NCI-H128 (cell line): ENCODE data around the gene FURIN.
"Not testable (repeated sequence)": the region's sequence is repeated elsewhere in the genome, so short reads cannot be mapped to it uniquely, and the experiment has no call there.

Experiments
- DNase-seq: peaks from one replicate; lab custom pipeline; 2025; ENCODE audit not compliant: unreplicated experiment; lab: John Stamatoyannopoulos, UW

FURIN gene

DNA sequence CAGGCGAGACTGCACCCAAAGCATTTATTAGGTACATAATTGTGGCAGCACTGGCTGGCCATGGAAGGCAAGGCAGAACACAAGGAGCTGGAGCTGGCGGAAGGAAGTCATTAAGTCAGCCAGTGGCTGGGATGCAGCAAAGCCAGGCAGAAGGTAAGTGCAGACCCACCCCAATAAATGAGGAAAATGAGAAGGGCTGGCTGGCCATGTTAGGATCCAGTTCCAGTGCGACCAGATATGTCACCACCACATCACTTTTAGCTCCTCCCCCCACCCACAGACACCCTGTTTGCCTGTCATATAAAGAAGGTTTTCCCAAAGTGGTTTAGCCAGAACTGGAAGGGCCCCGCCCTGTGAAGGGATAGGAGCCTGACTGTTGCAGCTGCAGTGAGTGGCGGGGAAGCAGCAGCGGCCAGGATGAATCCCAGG lies at the start of gene FURIN:
Gene FURIN (plus strand): TSS at position 328 of the 429 bp plus-strand sequence. CDS start 7,153 bp downstream, outside the sequence.
- DNase-seq: no peak

DNA sequence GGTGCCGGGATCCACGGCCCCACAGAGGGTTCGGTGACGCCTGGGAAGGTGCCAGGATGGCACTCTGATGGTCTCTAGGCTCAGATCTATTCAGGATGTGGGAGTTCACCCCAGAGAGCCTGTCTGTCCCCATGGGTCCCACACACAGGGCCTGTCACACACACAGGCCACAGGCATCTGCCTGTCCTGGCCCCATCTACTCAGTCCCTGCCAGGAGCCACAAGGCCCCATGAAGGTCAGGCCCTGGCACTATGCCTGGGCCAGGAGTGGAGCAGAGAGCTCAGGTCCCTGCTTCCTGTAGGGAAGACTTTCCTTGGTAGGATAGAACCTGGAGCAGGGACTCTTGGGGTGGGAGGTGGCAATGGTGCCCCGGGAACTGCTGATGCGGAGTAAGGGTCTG lies 49.0 kb upstream of the FURIN start:
- DNase-seq: no peak

DNA sequence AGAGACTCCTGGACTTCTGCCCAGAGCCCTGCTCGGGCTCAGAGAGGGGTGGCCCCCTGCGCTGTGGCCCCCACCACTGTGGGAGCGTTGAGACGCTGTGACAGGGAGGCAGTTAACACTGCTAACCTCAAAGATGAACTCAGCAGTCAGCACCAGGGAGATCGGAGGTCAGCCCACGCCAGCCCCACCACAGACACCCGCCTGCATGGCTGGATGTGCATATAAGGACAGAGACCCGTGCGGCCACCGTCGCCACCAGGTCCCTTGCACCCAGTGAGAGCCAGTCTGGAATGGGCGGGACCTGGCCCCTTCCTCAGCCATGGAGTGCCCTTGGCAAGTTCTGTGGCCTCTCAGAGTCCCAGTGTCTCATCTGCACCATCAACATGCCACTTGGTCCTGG lies 48.5 kb upstream of the FURIN start:
- no peak for DNase-seq

DNA sequence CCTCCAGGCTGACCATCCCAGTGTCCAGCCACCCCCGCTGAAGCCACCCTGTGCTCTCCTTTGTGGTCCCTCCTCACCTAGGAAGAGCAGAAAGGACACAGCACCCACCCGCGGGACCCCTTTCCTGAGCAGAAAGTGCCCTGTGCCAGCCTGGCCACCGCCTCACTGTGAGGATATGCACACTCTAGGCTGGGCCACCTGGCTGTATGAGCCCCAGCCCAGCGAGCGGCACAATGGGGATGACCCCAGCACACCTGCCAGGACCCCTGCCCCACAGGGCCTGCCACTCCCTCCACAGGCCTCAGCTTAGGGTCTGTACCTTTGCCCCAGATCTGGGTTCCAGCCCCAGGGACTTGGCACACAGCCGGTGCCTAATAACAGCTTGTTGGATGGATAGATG lies 47.9 kb upstream of the FURIN start:
- DNase-seq: no peak

DNA sequence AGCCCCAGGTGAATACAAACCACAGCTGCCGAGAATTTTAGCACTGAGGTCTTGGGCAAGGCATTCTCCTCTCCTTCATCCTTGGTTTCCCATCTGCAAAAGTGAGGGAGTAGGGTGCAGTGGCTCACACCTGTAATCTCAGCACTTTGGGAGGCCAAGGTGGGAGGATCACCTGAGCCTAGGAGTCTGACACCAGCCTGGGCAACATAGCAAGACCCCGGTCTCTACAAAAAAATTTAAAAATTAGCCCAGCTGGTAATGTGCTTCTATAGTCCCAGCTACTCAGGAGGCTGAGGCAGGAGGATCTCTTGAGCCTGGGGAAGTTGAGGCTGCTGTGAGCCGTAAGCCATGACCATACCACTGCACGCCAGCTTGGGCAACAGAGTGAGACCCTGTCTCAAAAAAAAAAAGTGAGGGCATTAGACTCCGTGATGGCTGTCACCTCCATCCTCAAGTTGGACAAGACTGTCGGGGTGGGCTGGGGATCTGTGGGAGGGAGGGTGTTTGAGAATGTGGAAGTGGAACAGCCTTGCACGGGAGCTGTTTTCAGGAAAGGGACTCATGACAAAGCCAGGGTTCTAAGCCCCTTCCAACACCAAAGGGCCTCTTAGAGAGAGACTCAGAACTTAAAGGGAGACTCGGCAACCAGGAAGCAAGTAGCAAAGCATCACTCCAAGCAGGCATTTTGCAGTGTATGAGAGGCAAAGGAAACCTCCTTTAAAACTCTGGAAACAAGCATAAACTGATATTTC lies 46.0 kb upstream of the FURIN start:
- DNase-seq: no peak

DNA sequence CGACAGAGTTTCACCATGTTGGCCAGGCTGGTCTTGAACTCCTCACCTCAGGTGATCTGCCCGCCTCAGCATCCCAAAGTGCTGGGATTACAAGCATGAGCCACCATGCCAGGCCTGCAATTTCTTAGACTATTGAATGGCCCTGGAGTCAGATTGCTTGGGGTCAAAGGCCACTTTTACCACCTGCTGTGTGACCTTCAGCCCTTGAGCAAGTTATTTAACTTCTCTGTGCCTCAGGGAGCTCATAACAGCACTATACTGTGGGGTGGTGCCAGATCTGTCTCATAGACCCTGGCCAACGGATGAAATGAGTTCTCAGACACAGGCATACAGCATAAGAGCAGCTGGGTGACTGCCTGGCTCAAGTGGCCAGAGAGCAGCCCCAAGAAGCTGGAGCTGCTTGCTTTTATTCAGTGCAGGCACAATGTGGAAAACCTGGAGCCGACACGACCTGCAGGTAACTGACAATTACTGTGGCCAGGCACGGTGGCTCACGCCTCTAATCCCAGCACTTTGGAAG lies 44.9 kb upstream of the FURIN start:
- DNase-seq: no peak

DNA sequence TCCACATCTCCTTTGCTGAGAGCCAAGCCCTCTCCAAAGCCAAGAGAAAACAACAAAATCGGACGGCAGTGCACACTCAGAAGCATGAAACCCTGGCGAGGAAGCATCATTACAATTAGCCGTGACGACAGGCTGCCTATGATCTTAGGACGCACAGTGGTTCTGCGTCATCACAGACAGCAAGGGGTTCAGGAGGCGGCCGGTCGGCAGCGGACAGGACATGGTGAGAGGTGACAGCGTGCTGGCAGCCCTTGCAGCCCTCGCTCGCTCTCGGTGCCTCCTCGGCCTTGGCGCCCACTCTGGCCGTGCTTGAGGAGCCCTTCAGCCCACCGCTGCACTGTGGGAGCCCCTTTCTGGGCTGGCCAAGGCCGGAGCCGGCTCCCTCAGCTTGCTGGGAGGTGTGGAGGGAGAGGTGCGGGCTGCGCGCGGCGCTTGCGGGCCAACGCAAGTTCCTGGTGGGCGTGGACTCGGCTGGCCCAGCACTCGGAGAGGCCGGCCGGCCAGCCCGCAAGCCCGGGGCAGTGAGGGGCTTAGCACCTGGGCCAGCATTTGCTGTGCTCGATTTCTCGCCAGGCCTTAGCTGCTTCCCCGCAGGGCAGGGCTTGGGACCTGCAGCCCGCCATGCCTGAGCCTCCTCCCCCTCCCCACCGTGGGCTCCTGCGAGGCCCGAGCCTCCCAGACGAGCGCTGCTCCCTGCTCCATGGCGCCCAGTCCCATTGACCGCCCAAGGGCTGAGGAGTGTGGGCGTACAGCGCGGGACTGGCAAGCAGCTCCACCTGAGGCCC lies 43.1 kb upstream of the FURIN start:
- not testable (repeated sequence) for DNase-seq

DNA sequence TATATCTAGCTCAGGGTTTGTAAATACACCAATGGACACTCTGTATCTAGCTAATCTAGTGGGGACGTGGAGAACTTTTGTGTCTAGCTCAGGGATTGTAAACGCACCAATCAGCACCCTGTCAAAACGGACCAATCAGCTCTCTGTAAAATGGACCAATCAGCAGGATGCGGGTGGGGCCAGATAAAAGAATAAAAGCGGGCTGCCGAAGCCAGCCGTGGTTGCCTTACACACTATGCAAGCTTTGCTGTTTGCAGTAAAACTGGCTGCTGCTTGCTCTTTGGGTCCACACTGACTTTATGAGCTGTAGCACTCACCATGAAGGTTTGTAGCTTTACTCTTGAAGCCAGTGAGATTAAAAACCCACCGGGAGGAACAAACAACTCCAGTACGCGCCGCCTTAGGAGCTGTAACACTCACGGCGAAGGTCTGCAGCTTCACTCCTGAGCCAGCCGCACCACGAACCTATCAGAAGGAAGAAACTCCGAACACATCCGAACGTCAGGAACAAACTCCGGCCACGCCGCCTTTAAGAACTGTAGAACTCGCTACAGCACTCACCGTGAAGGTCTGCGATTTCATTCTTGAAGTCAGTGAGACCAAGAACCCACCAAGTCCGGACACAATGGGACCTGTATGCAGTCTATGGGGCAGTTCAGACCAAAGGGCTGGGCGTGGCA lies 42.0 kb upstream of the FURIN start:
- not testable (repeated sequence) for DNase-seq

DNA sequence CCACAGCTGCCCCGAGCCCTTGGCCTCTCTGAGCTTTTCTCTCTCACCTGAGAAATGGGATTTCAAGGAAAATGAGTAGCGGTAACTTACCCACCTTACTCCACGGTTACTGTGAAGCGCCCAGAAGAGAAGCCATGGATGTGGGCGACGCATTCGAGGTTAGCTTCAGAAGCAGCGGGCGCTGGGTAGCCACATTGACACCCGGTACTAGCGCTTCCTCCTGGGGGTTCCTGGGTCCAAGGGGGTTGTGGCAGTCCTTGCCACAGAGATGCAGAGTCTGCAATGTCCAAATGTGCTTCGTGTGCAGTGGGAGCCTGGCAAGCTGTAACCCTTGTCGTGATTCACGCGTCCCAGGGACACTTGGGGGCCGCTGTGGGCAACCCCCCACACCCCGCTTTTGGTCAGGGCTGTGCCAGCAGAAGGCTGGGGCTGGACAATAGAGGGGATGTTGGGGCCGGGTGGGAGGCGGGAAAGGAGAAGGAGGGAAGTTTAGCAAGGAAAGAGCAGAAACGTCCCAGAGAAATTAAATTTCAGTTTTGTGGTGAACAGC lies 41.4 kb upstream of the FURIN start:
- no peak for DNase-seq

DNA sequence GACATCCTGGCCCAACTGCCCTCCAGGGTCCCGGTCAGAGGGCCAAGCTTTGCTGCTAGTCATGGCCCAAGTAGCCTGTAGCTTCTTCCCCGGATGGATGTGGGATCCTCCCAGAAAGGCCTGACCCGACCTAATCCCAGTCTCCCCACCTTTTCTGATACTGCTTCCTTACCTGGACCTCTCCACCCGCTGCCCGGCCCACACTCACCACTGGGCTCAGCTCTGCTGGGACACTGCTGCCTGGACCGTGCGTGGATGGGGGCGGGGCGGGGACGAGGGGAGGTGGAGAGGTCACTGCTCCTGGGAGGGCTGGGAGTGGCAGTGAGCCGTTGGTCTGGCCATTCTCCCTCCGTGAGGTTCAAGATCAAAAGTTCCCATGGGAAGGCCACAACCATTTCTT lies 40.3 kb upstream of the FURIN start:
- no peak for DNase-seq

DNA sequence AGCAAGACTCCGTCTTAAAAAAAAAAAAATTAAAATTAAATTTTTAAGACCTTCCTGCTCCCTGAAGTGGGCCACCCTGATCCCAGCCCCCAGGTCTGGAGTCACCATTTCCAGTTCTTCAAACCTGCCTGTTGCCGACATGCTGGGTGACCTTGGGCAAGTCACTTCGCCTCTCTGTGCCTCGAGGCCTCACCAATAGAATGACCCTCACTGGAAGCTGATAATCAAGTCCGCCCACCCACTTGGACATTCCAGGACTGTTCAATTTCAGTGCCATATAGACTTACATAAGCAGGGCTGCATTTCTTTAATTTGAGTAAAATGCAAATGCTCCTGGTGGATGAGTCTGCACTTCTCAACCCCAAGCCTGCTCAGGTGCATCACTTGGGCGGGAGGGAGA lies 39.3 kb upstream of the FURIN start:
- DNase-seq: no peak

DNA sequence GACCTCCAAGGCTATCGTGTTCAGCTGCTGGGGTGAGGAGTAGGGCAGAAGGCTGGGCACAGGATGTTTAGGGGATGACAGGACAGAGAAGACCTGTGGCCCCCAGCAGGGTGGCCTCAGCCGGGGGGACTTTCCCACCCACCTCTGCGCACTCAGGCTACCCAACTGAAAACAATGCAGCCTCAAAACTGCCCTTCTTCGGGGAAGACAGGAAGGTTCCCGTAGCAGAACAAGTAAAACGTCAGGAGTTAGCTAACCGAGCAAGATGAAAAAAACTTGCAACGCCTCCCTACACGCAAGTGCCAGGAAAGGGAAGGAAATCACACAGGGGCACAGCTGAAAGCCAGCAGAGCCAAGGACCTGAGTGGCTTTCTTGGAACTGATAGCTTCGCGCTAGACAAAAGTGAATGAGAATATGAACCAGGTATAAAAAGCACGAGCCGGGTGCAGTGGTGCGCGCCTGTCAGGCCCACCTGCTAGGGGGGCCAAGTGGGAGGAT lies 38.4 kb upstream of the FURIN start:
- no peak for DNase-seq

DNA sequence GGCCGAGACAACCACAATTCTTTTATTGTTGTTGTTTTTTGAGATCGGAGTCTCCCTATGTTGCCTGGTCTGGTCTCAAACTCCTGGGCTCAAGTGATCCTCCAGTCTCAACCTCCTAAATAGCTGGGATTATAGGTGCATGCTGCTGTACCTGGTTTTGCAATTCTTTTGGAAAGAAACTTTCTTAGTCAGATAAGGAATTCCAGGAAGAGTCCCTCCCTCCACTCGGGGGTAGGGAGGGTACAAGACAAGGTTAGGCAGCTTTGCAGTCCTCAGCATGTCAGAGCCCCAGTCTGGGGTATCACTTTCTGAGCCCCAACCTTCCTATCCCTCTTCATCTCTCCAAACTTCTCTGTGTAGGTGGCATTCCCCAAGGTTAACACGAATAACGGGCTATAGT lies 33.8 kb upstream of the FURIN start:
- DNase-seq: no peak

DNA sequence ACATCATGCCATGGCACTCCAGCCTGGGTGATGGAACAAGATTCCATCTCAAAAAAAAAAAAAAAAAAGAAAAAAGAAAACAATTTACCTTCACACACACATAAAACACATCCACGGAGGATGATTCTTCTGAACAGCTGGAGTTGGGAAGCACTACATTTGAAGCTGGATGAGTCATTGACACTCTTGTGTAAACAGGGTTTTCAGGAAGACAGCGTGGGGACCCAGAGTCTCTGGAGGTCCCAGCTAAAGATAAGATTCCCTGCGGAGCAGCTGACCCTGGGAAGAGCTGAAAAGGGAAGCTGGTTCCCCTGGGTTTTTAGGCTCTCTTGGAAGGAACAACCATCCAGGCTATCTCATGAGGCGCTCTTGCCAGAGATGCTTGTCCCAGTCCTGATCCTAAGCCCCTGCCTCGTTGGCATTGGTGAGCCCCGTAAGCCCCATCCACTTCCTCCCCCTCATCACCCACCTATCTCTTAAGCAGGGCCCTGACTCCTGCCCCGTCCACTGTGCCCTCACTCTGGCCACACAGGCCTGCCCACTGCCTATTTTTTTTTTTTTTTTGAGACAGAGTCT lies 32.0 kb upstream of the FURIN start:
- no peak for DNase-seq

DNA sequence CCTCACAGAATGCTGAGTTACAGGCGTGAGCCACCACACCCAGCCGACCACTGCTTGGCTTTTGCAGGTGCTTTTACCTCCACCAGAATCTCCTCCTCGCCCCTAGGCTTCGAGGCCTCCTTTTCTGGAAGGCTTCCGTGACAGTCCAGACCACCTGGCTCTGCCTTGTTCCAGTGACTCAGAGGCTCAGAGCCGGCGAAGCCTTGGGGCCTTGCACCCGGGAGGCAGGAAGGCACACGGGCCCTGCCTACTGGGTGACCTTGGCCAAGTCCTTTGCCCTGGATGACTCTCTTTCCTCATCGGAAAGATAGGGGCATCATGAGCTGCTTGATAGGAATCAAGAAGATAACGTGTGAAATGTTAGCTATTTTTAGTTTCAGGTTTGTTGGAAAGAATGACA lies 31.3 kb upstream of the FURIN start:
- no peak for DNase-seq

DNA sequence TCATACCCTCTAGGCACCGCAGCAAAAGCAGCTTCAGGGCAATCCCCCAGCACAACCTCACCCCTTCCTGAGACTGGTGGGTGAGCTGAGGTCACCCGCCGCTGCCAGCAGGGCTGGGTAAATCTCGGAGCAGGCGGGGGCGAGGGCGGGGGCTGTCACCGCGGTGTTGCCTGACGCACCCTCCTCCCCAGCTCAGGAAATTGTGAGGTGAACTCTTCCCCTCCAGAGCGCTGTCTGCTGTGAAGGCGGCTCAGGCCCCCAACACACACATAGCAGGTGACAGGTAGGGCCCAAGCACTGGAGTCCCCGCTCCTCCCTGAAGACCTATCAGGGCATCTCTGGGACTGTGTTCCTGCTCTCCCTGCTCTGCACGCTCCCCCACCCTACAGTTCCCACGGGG lies 30.2 kb upstream of the FURIN start:
- no peak for DNase-seq

DNA sequence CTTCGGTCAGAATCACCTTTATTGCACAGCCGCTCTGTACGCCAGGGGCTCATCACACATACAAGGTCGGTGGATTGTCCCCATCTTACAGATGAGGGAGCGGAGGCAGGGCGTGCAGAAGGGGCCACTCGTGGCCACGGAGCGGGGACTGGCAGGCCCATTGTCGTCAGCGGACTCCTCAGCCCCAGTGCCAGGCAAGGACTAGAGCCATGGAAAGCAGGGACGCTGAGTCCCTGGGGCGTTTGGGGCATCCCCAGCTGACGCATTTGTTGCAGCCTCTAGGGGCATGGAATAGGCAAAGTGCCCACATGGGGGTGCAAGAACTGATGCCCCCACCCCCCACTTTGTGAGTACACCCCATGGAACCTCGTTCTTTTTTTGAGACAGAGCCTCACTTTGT lies 29.8 kb upstream of the FURIN start:
- DNase-seq: no peak

DNA sequence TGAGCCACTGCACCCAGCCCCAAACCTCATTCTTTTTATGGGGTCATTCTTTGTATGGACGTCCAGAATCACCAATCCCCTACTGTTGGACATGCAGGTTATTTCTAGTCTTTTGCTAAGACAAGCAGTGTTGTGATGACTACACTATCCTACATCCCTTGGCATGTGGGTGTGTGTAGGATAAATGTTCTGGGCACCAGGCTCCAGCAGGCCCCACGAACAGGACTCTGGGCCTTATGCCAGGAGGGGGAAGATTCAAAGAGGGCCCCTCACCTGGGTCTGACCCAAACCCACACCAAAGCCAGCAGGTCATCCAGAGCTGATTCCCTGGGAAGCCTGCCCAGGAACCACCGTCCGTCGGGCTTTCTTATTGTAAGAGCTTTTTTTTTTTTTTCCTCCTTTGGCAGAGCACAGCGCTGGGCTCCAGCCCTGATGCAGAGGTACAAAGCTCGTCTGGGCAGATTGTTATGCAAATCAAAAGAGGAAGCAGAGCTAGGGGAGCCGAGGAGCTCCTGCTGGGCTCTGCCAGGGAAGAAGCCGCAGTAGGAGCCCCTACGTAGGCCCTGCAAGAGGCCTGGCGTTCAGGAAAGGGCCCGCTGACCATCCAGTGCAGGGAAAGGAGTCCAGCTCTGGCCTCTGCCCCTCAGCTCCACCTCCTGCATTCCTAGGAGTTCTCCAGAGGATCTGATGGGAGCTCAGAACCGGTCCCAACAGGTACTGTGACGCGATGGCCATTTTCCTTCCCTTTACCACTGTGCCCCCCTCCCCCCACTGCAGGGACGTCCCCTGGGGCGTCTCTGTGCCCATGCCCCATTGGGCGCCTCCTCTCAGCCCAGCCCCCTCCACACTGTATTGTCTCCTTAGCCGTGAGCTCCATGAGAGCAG lies 29.0 kb upstream of the FURIN start:
- DNase-seq: no peak

DNA sequence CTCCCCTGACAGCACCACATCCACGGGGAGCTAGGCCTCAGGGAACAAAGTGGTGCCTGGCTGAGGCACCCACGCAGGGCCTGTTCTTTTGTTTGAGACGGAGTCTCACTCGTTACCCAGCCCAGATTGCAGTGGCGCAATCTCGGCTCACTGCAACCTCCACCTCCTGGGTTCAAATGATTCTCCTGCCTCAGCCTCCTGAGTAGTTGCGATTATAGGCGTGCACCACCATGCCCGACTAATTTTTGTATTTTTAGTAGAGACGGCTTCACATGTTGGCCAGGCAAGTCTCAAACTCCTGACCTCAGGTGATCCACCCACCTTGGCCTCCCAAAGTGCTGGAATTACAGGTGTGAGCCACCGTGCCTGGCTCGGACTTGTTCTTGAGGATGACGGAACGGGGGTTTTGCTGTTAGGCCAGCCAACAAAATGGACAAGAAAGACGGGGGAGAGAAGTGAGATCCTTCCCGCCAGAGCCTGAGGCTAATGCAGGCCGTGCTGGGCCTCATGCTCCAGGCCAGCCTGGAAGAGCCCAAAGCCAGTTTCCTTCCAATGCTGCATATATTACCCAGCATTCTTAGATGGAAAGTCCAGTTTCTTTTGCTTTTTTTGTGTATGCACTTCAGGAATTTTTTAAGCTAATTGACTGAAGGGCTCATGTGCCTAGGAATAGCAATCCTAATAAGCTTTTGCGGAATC lies 28.1 kb upstream of the FURIN start:
- no peak for DNase-seq
